ENCODE measurements around the gene EPN2. TPM values are rescaled to one million over a fixed set of nuclear protein-coding genes. Genes with fewer than 3 reads are reported as not detected.

The EPN2 gene
- total and polyA plus RNA-seq, 12 donors: 12.0 to 53.8 (median 22.5) TPM

GRCh38 chr17:19301973-19302372 is 64.8 kb downstream of the EPN2 start:
- H3K27ac ChIP-seq: peak overlapping the region in 1 of 5 donors; percentile 11
- intact Hi-C loops (cut with DNase I): no loop called here
- peaks cover 25 to 65% of the 10 kb centered on the region in 2 donors for H3K4me1 ChIP-seq (replicated peaks in 1 of 2)

DNA sequence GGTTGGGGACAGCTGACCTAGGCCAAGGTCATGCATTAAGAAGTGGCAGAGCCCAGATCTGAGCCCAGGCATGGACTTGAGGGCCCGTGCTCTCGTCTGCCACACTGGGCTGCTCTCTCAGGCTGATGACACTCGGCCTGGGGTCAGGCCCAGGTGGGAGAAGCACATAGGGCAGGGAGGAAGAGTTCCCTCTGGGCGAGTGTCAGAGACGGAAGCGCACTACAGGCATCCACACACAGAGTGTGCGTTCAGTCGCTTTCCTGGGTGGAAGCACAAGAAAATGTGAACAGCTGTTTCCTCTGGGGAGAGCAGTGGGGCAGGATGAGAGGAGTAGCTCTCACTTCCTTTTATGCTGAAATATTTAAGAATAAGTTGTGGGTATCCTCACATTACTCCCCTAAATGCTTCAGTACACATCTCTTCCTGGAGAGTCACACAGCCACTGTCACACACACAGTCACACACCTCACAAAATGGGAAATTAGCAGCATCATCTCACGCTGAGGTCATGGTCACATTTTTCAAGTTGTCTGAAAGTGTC is 65.7 kb downstream of the EPN2 start:
- peak overlapping the region in 2 of 5 donors; percentile 56 to 82 for H3K27ac ChIP-seq
- peak in 4 of 7 donors; percentile 27 to 36 (median 35) for DNase-seq
- TF ChIP-seq POLR2A (IDR thresholded peaks at IDR 0.05) (no peak), CTCF (IDR thresholded peaks at IDR 0.05) (no peak)

More at GRCh38 chr17:19301973-19302372, 64.8 kb downstream of the EPN2 start:
- DNase-seq: no peak
- no peaks in the 10 kb centered on the region for H3K36me3 ChIP-seq (replicated peaks in 1 of 2)
- TF ChIP-seq CTCF (IDR thresholded peaks at IDR 0.05): no peak
- TF ChIP-seq POLR2A (IDR thresholded peaks at IDR 0.05): no peak
- 88 to 97% (median 93%) methylated on average over 1 to 9 of the region's 9 CpGs for WGBS, 4 donors
- no peaks in the 10 kb centered on the region for H3K27me3 ChIP-seq
- no peak overlapping the region for H3K4me3 ChIP-seq
- no peaks in the 10 kb centered on the region for H3K9me3 ChIP-seq (replicated peaks in 1 of 3)

GRCh38 chr17:19303367-19303776 is 66.2 kb downstream of the EPN2 start:
- peak overlapping the region in 2 of 5 donors; percentile 56 to 82 for H3K27ac ChIP-seq
- DNase-seq: peak in 6 of 7 donors; percentile 33 to 64 (median 42)
- H3K9me3 ChIP-seq (replicated peaks in 1 of 3): no peaks in the 10 kb centered on the region
- no peaks in the 10 kb centered on the region for H3K36me3 ChIP-seq (replicated peaks in 1 of 2)
- no peak overlapping the region for H3K4me3 ChIP-seq
- intact Hi-C loops (cut with DNase I): no loop called here
- TF ChIP-seq CTCF (IDR thresholded peaks at IDR 0.05) (no peak), POLR2A (IDR thresholded peaks at IDR 0.05) (no peak)
- no peaks in the 10 kb centered on the region for H3K27me3 ChIP-seq
- peaks cover 15 to 53% of the 10 kb centered on the region in 2 donors for H3K4me1 ChIP-seq (replicated peaks in 1 of 2)
- 43 to 61% (median 49%) methylated on average over 6 to 9 of the region's 9 CpGs for WGBS, 4 donors

More for the DNA sequence above, 65.7 kb downstream of the EPN2 start:
- H3K36me3 ChIP-seq (replicated peaks in 1 of 2): no peaks in the 10 kb centered on the region
- H3K9me3 ChIP-seq (replicated peaks in 1 of 3): no peaks in the 10 kb centered on the region
- no peaks in the 10 kb centered on the region for H3K27me3 ChIP-seq
- no peak overlapping the region for H3K4me3 ChIP-seq
- intact Hi-C loops (cut with DNase I): no loop called here
- H3K4me1 ChIP-seq (replicated peaks in 1 of 2): peaks cover 16 to 56% of the 10 kb centered on the region in 2 donors
- 40 to 45% (median 42%) methylated on average over 6 to 9 of the region's 9 CpGs for WGBS, 4 donors

DNA sequence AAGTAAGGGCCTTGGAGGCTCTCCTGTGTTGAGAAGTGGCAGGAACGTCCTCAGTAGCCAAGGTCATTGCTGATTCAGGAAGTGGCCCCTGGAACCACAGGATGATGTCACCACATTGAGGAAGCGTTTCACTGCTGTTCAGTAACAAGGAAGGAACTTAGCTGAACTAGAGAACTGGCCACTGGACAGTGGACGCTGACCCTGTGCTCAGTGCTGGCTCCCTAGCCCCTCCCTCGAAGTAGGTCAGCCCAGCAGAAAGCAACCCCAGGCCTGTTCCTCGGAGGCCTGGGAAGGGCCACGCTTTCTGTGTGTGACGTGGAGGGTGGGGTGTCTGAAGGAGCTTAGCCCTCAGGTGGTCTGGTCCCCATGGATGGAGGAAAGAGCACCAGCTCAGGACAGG is 67.0 kb downstream of the EPN2 start:
- 34 to 42% (median 38%) methylated on average over 4 to 7 of the region's 7 CpGs for WGBS, 4 donors
- H3K27me3 ChIP-seq: no peaks in the 10 kb centered on the region
- H3K27ac ChIP-seq: peak overlapping the region in 3 of 5 donors; percentile 52 to 82 (median 56)
- H3K36me3 ChIP-seq (replicated peaks in 1 of 2): no peaks in the 10 kb centered on the region
- TF ChIP-seq CTCF (IDR thresholded peaks at IDR 0.05) (no peak), POLR2A (IDR thresholded peaks at IDR 0.05) (no peak)
- peak; percentile 49 to 88 (median 74) for DNase-seq
- no peak overlapping the region for H3K4me3 ChIP-seq
- H3K4me1 ChIP-seq (replicated peaks in 1 of 2): peaks cover 15 to 50% of the 10 kb centered on the region in 2 donors
- H3K9me3 ChIP-seq (replicated peaks in 1 of 3): no peaks in the 10 kb centered on the region
- intact Hi-C loops (cut with DNase I): no loop called here

All from adrenal gland (tissue), 12 donors.